ENCODE measurements around the gene LCORL.

The LCORL gene
- long read RNA-seq, full-length matches to known transcripts = 32 of 83 reads
- long read RNA-seq, partial matches to known transcripts = 23 of 83 reads
- long read RNA-seq, other reads (novel, unspliced or antisense) = 28 of 83 reads

DNA sequence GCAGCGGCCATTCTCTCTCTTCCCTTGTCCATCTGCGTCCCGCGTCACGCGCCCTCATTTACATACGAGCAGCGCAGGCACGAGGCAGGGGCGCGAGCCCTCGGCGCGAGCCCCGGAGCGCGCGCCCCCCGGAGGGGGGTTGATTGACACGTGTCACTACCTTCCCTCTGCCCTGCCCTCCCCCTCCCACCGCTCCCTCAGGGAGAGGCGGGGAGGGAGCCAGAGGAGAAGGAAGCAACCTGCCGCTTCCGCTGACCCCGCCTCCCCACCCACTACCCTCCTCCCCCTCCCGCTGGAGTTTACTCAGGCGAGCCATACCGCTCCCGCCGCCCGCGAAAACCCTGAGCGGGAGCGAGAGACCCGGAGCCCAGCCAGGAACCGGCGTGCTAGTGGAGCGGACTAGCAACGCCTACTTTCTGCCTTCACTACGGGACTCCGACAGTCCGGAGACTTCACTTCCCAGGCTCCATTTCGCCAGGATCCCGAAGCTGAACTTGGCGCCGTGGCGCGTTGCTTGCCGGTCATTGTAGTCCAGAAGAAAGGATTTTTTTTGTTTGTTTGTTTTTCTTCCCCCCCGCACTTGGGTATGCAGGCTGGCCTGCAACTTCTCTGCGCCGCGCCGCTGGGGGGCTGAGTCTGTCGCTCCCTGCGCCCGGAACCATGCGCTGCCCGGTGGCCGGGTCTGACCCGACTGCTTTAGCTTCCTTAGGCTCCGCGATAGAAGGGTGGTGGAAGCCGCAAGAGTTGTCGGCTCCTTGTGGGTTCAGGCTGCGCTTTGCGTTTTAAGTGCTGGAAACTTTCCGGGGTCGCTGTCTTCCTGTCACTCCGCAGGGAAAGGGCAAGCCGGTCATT lies at the start of gene LCORL:
Gene LCORL, minus strand, starts transcription at position 36 of the 852 bp plus-strand sequence. Its CDS starts 4 bp downstream, at position 32.
- peak within 1 kb of the TSS; percentile 90 for H3K27ac ChIP-seq (replicated peaks)
- H3K27me3 ChIP-seq (ENCODE audit: insufficient read depth, poor library complexity, severe bottlenecking) = no peaks in the 10 kb centered on the region
- peak; percentile 13; the same call in 1 of the 2 replicates for TF ChIP-seq GABPA (IDR thresholded peaks at IDR 0.05; ENCODE audit: low read depth)
- peak; percentile 56; the same call in 1 of the 2 replicates for TF ChIP-seq POLR2AphosphoS5 (IDR thresholded peaks at IDR 0.05; ENCODE audit: low read depth)
- TF ChIP-seq SPI1 (IDR thresholded peaks at IDR 0.05; ENCODE audit: borderline replicate concordance, low read depth) = no peak
- peak; percentile 88 to 95 for DNase-seq (ENCODE audit: low read depth in 1 of 2, low spot score in 1 of 2)
- H3K4me3 ChIP-seq (replicated peaks; ENCODE audit: insufficient read depth, low read length) = peak within 1 kb of the TSS; percentile 85

DNA sequence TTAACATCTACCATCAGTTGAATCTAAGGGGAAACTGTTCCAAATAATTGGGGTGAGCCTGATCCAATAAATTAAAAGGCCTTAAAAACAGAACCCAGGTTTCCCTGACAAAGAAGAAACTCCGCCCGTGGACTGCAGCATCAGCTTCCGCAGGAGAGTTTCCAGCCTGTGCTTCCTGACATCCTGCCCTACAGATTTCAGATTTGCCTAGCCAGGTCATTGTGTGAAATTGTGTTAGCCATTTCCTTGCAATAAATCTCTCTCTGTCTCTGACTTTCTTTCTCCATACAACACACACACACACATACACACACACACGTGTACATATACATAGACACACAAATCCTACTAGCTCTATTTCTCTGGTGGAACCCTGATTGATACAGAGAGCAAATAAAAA lies 48.3 kb upstream of the LCORL start:
- no peak overlapping the region for H3K4me3 ChIP-seq (replicated peaks; ENCODE audit: insufficient read depth, low read length)
- no peak overlapping the region for H3K27ac ChIP-seq (replicated peaks)
- TF ChIP-seq SPI1 (IDR thresholded peaks at IDR 0.05; ENCODE audit: borderline replicate concordance, low read depth) (no peak), GABPA (IDR thresholded peaks at IDR 0.05; ENCODE audit: low read depth) (no peak), POLR2AphosphoS5 (IDR thresholded peaks at IDR 0.05; ENCODE audit: low read depth) (no peak)
- TF ChIP-seq, protein P1, sequence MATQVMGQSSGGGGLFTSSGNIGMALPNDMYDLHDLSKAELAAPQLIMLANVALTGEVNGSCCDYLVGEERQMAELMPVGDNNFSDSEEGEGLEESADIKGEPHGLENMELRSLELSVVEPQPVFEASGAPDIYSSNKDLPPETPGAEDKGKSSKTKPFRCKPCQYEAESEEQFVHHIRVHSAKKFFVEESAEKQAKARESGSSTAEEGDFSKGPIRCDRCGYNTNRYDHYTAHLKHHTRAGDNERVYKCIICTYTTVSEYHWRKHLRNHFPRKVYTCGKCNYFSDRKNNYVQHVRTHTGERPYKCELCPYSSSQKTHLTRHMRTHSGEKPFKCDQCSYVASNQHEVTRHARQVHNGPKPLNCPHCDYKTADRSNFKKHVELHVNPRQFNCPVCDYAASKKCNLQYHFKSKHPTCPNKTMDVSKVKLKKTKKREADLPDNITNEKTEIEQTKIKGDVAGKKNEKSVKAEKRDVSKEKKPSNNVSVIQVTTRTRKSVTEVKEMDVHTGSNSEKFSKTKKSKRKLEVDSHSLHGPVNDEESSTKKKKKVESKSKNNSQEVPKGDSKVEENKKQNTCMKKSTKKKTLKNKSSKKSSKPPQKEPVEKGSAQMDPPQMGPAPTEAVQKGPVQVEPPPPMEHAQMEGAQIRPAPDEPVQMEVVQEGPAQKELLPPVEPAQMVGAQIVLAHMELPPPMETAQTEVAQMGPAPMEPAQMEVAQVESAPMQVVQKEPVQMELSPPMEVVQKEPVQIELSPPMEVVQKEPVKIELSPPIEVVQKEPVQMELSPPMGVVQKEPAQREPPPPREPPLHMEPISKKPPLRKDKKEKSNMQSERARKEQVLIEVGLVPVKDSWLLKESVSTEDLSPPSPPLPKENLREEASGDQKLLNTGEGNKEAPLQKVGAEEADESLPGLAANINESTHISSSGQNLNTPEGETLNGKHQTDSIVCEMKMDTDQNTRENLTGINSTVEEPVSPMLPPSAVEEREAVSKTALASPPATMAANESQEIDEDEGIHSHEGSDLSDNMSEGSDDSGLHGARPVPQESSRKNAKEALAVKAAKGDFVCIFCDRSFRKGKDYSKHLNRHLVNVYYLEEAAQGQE (IDR thresholded peaks at IDR 0.05; ENCODE audit: insufficient replicate concordance, low read depth) = no peak
- TF ChIP-seq, protein P2, sequence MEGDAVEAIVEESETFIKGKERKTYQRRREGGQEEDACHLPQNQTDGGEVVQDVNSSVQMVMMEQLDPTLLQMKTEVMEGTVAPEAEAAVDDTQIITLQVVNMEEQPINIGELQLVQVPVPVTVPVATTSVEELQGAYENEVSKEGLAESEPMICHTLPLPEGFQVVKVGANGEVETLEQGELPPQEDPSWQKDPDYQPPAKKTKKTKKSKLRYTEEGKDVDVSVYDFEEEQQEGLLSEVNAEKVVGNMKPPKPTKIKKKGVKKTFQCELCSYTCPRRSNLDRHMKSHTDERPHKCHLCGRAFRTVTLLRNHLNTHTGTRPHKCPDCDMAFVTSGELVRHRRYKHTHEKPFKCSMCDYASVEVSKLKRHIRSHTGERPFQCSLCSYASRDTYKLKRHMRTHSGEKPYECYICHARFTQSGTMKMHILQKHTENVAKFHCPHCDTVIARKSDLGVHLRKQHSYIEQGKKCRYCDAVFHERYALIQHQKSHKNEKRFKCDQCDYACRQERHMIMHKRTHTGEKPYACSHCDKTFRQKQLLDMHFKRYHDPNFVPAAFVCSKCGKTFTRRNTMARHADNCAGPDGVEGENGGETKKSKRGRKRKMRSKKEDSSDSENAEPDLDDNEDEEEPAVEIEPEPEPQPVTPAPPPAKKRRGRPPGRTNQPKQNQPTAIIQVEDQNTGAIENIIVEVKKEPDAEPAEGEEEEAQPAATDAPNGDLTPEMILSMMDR (IDR thresholded peaks at IDR 0.05; ENCODE audit: insufficient read depth, low read length) = no peak
- H3K27me3 ChIP-seq (ENCODE audit: insufficient read depth, poor library complexity, severe bottlenecking) = no peaks in the 10 kb centered on the region
- DNase-seq (ENCODE audit: low read depth in 1 of 2, low spot score in 1 of 2) = no peak

DNA sequence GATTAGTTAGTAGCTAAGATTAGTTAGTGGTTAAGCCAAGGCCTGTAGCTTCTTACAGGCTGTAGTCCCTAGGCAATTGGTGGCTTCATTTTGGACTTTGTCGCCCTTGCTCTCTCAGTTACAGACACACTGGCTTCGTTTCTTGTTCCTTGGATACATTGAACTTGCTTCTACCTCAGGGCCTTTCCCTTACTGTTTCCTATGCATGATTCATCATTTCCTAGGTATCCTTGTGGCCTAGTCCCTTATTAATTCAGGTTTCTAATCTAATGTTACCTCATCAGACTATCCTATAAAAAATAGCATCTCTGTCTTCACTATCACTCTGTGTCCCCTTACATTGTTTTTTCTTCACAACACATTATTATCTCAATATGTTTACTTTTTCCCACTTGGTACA lies 45.5 kb upstream of the LCORL start:
- Histone ChIP-seq H3K27ac (replicated peaks) (no peak overlapping the region), H3K4me3 (replicated peaks; ENCODE audit: insufficient read depth, low read length) (no peak overlapping the region), H3K27me3 (ENCODE audit: insufficient read depth, poor library complexity, severe bottlenecking) (no peaks in the 10 kb centered on the region)
- DNase-seq (ENCODE audit: low read depth in 1 of 2, low spot score in 1 of 2) = no peak
- TF ChIP-seq, protein P2 (IDR thresholded peaks at IDR 0.05; ENCODE audit: insufficient read depth, low read length) = no peak
- TF ChIP-seq GABPA (IDR thresholded peaks at IDR 0.05; ENCODE audit: low read depth) (no peak), SPI1 (IDR thresholded peaks at IDR 0.05; ENCODE audit: borderline replicate concordance, low read depth) (no peak), POLR2AphosphoS5 (IDR thresholded peaks at IDR 0.05; ENCODE audit: low read depth) (no peak)
- TF ChIP-seq, protein P1 (IDR thresholded peaks at IDR 0.05; ENCODE audit: insufficient replicate concordance, low read depth) = no peak

DNA sequence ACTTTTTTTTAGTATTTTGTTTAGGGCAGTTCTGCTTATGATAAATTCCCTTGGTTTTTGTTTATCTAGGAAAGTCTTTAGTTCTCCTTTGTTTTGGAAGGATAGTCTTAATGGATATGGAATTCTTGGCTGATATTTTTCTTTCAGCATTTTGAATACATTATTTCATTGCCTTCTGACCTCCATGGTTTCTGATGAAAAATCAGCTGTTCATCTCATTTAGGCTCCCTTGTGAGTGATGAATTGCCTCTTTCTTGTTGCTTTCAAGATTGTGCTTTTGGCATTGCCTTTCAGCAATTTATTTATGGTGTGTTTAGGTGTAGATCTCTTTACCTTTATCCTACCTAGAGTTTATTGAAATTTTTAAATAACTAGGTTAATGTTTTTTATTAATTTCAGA lies 41.5 kb upstream of the LCORL start:
- Histone ChIP-seq H3K27ac (replicated peaks) (no peak overlapping the region), H3K27me3 (ENCODE audit: insufficient read depth, poor library complexity, severe bottlenecking) (no peaks in the 10 kb centered on the region), H3K4me3 (replicated peaks; ENCODE audit: insufficient read depth, low read length) (no peak overlapping the region)
- no peak for DNase-seq (ENCODE audit: low read depth in 1 of 2, low spot score in 1 of 2)
- TF ChIP-seq SPI1 (IDR thresholded peaks at IDR 0.05; ENCODE audit: borderline replicate concordance, low read depth) (no peak), POLR2AphosphoS5 (IDR thresholded peaks at IDR 0.05; ENCODE audit: low read depth) (no peak), GABPA (IDR thresholded peaks at IDR 0.05; ENCODE audit: low read depth) (no peak)
- TF ChIP-seq, protein P2 (IDR thresholded peaks at IDR 0.05; ENCODE audit: insufficient read depth, low read length) = no peak
- TF ChIP-seq, protein P1 (IDR thresholded peaks at IDR 0.05; ENCODE audit: insufficient replicate concordance, low read depth) = no peak
